Occipital lobe (tissue), 2 donors: Measurements from ENCODE around the gene GULP1. TPM values are rescaled to one million over a fixed set of nuclear protein-coding genes. Genes with fewer than 3 reads are reported as not detected.
"Not testable (repeated sequence)": the region's sequence is repeated elsewhere in the genome, so short reads cannot be mapped to it uniquely, and the experiment has no call there.

Source experiments
- DNase-seq: peaks from one replicate; lab custom pipeline; 2025; lab: John Stamatoyannopoulos, UW
- total RNA-seq: library from RNA; depleted of rRNA; stranded (reverse); fragments of >200 nt; gene quantifications from one replicate; pipeline ENCODE4 v1.2.3, GENCODE V29; 2014

Gene GULP1
- total RNA-seq, 1 donor from 2014 or later, result 117 TPM

DNA sequence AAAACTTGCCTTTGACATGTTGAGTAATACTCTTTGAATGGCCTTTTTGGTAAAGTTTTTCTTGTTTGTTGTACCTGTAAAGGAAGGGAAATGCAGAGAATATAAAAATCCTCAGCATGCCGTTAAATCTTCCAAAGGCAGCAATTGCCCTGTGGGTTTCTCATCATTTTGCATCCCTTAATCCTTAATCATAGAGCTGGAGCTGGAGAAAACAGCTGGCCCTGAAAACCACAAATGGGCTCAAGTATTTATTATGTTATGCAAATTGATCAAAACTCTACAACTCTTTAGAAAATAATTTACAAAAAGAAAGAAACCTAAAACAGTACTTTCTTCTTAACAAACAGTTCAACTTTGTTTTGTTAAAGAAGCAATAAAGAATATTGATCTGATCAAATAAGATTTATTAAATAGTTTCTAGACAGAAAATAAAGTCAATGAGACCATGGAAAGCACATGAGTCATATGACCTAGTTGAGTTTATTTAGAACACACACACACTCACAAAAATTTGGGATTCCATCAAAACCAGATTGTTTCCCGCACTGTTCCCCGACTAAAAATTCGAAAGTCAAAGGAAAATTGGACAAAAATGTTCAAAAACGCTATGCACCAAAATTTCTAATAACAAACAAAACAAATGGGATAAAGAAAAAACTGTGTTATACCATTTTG lies 309.0 kb downstream of the GULP1 start:
- DNase-seq, result no peak

DNA sequence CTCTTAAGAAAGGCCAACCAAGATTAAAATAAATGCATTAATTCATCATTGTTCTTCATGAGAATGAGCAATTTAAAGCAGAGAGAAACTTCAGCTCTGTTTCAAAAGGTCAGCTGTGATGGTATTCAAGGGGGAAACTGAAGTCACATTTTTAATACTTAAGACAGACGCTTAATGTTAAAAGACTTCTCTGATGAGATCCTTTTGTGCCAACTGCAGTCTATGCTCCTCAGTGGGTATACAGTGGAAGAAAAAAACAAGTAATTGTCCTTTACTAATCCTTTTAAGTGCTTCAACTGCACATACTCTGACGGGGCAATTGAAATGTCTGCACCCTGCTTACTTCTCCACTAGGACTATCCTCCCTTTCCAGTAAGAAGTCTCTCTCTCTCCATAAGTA lies 309.7 kb downstream of the GULP1 start:
- no peak for DNase-seq

DNA sequence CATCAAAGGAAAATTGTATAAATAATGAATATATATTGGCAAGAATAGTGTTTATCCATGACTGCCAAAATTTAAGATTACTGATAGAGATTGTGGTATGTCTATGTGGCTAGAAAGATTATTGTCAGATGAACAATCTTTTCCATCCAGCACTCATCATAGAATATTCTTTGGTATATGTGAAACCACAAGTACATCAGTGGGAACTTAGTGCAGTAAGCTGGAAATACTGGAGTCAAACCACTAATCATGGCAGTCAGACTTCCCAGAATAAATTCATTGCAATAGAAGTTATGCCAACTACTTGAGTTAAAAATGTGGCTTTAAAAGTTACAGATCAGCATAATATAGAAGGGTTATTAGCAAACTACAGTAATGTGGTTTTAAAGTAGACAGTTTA lies 310.3 kb downstream of the GULP1 start:
- DNase-seq, result no peak

DNA sequence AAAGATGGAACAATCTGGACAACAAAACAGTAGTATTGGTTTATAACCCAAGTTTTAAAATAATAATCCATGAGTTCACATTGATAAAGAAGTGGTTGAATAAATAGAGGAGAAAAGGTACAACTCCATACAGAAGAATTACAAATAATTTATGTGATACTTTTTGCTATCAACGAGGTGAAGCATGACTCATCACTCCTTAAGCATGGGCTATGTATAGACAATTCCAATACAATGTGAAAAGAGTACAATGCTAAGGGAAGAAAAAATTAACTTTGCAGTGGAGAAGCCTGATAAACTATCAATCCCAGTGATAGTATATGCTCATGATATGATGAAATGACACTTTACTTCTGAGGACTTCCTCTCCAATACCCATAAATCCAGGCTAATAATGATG lies 312.9 kb downstream of the GULP1 start:
- no peak for DNase-seq

DNA sequence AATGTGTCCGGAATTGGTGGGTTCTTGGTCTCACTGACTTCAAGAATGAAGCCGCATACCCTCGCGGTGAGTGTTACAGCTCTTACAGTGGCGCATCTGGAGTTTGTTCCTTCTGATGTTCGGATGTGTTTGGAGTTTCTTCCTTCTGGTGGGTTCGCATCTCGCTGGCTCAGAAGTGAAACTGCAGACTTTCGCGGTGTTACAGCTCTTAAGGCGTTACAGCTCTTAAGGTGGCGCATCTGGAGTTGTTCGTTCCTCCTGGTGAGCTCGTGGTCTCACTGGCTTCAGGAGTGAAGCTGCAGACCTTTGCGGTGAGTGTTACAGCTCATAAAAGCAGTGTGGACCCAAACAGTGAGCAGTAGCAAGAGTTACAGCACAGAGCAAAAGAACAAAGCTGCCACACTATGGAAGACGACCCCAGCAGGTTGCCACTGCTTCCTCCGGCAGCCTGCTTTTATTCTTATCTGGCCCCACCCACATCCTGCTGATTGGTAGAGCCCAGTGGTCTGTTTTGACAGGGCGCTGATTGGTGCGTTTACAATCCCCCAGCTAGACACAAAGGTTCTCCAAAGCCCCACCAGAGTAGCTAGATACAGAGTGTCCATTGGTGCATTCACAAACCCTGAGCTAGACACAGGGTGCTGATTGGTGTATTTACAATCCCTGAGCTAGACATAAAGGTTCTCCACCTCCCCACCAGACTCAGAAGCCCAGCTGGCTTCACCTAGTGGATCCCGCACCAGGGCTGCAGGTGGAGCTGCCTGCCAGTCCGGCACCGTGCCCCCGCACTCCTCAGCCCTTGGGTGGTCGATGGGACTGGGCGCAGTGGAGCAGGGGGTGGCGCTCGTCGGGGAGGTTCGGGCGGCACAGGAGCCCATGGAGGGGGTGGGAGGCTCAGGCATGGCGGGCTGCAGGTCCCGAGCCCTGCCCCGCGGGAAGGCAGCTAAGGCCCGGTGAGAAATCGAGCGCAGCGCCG lies 314.2 kb downstream of the GULP1 start:
- DNase-seq, result not testable (repeated sequence)

DNA sequence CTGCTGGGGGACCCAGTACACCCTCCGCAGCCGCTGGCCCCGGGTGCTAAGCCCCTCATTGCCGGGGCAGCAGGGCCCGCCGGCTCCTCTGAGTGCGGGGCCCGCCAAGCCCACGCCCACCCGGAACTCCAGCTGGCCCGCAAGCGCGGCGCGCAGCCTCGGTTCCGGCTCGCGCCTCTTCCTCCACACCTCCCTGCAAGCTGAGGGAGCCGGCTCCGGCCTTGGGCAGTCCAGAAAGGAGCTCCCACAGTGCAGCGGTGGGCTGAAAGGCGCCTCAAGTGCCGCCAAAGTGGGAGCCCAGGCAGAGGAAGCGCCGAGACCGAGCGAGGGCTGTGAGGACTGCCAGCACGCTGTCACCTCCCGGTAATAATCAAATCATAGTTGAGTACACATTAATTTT lies 314.9 kb downstream of the GULP1 start:
- DNase-seq, result not testable (repeated sequence)

DNA sequence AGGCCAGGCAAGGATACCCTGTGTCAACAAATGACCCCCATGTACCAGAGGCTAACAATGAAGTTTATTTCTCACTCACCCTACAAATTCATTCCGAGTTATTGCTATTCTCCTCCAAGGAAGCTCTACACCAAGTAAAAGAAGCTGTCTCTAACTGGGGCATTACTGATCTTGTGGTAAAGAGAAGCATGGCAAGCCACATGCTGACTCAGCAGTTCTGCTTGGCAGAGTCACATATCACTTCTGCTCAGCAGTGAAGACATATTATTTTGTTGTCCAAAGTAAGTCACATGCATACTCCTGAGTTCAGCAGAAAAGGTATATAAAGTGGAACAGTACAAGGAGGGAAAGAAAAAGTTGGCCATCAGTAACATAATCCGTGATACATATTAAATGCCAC lies 315.8 kb downstream of the GULP1 start:
- no peak for DNase-seq

DNA sequence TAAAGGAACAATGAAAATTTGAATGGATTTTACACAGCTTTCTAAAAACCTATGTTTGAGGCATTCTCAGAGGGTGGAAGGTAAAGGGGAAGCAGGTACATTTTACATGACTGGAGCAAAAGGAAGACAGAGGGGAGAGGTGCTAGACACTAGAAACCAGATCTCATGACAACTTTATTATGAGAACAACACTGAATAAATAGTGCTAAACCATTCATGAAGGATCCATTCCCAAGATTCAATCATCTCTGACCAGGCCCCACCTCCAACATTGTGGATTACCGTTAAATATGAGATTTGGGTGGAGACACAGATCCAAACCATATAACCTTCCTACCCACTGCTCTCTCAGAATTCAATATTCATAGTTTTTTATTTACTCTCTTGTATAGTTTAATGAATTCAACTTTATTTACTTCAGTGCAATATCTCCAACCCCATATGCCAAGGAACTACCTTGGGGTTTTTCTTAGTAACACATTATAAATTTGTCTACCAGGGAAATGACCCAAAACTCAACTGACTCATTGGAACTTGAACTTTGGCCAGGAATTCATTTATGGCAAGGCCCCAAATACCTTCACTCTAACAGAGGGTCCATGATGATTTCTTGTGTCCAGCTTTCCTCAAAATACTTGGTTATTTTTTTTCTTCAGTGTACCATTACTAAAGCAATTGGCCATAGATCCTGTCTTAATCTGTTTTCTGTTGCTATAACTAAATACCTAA lies 317.8 kb downstream of the GULP1 start:
- no peak for DNase-seq

DNA sequence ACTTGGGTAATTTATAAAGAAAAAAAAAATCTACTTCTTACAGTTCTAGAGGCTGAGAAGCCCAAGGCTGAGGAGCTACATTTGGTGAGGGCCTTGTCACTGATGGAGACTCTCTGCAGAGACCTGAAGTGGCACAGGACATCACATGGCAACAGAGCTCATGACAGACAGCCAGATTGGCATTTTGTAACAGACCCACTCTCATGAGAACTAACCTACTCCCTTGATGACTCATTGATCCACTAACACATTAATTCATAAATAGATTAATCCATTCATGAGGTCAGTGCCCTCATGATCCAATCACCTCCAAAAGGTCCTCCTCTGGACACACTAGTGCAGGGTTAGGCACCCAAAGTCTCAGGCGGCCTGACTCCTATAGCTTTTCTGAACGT lies 318.4 kb downstream of the GULP1 start:
- DNase-seq, result no peak

DNA sequence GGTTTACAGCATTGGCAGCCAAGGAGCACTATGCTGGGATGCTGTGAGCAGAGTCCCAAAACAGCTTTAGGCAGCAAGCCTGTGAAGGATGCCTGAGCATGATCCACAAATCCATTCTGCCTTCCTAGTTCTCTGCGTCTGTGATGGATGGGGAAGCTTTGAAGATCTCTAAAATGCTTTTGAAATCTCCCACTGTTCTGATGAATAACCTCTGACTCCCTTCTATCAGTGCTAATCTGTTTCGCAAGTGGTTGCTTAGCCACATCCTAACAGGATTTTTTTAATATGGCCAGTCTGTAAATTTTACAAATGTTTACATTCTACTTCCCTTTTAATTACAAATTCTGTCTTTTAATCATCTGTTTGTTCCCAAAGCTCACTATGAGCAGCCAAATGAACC lies 319.2 kb downstream of the GULP1 start:
- DNase-seq, result no peak

DNA sequence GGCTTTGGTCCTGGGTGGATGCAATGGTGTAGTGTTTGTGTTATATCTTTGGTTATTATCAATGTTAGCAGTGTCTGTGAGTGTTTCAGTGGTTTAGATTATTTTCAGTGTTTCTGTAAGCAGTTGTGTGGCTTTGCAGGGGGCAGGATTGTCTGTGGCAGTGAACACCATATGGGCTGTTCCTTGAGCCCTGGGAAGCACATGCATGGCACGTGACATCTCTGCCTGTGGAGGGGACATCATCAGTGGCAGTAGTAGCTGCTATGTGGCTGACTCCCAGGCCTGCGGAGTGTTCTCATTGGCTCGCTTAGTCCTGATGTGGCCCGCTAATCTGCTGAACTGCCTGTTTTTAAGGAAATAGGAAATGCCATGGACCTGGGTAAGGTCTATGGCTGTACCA lies 327.5 kb downstream of the GULP1 start:
- DNase-seq, result no peak

DNA sequence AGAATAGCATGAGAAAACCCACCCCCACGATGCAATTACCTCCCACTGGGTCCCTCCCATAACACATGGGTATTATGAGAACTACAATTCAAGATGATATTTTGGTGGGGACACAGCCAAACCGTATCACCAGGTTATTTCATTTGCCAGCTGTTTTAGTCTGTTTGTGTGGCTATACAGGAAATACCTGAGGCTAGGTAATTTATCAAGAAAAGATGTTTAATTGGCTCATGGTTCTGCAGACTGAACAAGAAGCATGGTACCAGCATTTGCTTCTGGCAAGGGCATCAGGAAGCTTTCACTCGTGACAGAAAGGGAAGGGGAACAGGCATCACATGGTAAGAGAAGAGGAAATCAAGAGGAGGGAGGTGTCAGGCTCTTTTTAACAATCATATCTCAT lies 329.2 kb downstream of the GULP1 start:
- DNase-seq, result no peak

DNA sequence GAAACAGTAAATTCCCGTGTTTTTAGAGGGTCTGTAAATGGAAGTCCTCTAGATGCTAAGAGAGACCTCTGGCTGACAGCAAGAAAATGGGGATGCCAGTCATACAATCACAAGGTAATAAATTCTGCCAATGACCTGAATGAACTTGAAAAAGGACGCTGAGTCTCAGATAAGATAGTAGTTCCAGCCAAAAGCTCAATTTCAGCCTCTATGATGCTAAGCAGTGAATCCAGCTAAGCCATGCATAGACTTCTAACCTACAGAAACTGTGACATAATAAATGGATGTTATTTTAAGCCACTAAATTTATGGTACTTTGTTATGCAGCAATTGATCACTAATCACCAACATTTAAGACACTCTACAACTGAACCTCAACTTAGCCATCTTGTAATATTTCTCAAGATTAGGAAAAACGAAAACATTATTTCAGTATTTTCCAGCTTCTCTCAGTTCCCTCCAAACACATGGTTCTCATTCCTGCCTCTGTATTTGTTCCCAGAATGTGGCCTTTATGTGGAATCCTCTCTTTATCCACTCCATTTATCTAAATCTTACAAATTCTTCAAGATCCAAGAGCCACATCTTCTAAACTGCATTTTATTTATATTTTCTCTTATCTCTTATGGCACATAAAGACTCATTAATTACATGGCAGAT lies 331.1 kb downstream of the GULP1 start:
- no peak for DNase-seq

DNA sequence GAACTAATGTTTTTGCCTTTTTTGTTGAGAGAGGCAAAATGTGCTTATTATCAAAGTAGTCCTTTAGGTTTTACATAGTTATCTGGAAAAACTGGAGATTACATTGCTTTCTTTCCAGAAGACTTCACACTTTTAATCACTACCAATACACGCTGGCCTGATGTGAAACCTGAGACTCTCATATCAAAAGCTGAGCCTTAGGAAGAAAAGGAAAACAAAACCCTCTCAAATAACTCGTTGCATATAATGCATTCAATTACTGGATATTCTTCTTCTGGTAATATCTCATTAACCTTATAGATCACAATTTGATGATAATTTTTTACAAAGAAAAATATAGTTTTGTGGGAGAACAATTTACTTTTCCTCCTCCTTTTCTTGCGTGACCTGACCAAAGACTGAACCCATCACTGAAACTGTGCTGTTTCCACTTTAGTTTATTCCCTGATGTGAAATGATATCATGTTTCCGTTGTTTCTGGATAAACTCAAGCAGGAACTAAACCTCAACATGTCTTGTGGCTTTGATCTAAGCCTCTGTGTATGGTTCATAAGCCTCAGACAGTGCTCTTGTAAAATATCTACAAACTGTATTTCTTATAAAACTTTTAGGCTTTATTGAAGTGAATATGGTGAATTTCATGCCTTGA lies 332.4 kb downstream of the GULP1 start:
- DNase-seq, result no peak

DNA sequence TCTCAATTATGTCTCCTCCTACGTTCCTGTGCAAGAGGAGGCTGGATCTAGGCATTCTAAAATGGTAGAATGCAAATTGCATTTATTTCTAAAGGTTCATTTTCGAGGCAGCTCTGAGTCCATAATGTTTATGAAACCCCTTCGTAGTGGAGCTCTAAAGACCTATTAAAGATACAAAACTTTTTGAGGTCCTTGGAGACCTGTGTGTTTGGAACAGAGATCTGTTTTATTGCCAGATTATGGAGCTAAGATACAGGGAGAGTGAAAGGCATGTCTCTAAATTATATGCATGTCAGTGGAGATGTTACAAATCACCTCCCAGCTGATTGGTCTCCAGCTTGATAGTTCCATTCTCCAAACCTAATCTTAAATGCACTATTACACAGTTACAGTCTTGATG lies 335.8 kb downstream of the GULP1 start:
- no peak for DNase-seq

DNA sequence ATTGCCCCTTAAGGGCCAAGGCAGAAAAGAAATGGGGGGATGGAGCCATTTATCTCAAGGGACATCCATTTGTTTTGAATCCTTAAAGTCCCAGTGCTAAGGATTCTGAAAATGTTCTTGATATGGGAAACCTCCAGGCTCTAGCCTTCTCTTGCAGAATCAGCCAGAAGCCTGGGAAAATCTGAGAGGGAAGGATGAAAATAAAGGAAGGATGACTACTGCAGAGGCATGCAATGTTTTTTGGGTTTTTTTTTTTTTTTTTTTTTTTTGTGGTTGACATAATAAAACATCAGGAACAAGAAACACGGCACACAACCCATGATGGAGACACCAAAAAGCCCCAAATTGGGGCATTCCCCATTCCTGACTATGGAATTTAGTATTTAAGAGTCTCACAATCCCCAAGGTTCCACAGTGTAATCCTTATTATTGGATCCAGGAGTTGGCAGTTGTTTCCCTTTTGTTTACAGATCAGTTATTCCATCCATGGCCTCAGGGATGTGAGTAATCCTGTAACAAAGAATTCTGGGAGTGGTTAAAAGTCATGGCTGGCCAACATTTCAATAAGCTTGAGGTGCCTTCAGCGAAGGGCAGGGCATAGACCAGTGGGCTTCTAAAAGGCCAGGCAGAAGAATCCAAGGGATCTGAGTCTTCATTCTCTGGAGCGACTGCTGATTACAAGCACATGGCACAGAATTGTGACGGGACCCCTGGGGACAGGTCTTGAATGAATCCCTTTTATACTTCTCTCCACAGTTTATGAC lies 337.5 kb downstream of the GULP1 start:
- no peak for DNase-seq

DNA sequence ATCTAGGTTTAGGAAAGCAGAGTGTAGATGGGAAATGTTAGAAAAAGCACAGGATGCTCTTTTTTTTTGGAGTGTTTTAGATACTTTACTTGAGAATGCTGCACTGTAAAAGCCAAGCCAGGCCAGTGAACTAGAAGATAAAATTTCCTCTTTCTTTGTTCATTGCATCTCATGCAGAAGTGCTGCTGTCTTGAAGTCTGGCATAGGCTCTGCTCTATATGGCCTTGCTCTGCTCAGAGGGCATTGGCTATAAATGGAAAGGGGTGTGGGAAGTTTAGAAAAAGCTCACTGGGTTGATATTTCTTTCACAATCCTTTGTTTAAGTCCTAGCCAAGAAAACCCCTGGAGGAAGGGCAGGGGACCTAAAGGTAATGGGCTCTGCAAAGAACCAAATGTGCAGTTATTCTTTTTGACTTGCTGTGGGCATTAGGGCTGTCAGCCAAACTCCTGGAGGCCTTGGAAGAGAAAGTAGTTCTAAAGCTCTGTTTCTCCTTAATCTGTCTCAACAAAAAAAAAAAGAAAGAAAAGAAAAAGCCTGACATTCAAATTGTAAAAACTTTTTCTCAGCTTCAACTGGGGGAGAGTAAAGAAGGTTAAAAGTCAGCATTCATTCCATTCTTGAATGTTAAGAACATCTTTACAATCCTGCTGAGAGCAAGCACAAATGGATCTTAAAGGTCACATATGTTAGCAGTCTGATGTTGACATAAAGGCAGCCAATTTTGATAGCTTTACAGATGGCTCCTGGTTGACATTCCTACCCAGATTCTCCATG lies 338.3 kb downstream of the GULP1 start:
- no peak for DNase-seq

DNA sequence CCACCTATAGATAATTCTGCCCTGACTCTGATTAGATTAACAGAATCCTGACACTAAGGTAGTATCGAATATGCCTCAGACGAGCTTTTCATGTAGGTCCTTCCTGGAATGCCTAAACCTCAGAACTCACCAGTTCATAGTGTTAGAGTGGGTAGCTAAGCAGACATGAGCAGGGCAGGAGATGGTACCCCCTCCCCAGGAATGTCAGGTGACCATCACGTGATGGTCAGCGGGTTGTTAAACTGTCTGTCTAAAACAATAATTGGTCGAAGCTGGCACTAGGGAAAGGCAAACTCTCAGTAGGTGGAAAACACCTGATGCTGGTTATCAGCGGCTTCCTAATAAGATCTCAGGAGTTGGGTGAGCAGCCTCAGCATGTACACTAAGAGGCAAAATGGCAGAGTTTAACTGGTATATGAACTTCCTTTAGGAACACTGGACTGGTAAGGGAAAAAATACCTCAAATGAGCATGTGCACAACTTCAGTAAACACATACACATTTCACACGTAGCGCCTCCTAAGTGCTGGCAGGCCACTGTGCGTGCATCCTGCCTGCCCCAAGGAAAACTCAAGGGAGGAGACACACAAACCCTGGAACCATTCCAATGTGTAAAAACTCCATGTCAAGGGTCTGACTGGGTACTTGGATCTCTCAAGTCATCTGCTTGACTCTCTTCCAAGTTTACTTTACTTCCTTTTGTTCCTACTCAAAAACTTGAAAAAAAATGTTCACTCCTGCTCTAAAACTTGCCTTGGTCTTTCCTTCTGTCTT lies 339.5 kb downstream of the GULP1 start:
- no peak for DNase-seq

DNA sequence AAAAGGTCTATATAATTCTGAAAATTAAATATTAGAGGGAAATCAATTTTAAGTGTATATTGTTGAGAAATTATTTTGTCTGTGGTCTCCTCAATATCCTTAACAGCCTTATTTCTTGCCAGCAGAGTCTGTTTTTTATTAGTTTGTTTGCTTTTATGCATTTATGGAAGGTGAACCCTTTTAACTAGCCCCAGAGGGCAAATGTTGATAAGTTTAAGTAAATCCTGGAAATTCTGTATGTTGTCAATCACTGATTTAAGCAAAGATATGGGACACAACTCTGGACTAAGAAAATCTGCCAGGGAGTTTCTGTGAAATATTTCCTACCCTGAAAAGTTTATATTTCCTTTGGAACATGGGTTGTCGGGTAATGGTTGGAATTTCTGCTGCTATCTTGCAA lies 343.0 kb downstream of the GULP1 start:
- no peak for DNase-seq
